ENCODE data around the gene ELAVL1. TPM values are rescaled to one million over a fixed set of nuclear protein-coding genes. Genes with fewer than 3 reads are reported as not detected.

ELAVL1 gene
- total and polyA plus RNA-seq, 2 of the 13 experiments (the other 11 are each of a cell fraction or from before 2014, with no cell fraction given) = 27.9 to 38.4 TPM

DNA sequence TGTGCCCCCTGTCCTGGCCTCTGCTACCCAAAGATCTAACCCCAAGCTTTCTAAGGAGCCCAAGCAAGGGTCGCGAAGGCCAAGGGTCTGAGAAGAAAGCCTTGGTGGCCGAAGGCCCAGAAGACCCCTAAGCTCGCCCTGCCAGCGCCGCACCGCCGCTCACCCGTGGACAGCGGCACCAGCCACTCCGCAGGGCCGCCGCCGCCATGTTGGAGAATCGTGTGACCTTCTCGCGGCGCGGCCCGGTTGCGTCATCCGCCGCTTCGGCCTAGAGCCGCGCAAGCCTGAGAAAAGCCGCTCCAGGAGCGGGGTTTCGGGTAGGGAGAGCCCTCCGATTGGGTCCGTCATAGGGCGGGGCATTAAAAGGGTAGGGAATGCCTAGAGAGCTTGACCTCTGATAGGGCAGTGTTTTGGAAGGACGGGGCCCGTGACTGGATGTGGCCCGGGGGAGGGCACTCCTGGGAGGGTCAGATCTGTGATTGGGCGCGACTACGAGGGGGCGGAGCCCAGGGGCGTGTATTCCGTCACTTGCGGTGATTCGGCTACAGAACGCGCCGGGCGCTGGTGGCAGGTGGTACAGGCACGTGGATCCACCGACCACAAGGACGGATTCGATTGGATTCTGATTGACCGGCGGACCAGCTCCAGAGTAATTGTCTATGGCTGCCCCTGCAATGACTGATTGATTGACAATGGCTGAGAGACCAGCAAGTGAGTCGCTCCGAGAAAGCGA, 61.8 kb downstream of the ELAVL1 start, which contains the start of gene TIMM44:
TSS of gene TIMM44 (minus strand) at position 223 of the 733 bp plus-strand sequence. CDS start at position 208, 15 bp downstream.
- intact Hi-C loops (cut with micrococcal nuclease; ENCODE audit: unreplicated experiment) (loop anchor here (2.0 kb wide), 1 partner anchor 59 kb away; no protein-coding TSS in a partner anchor), in situ Hi-C loops (cut with HindIII; ENCODE audit: extremely low pct_ligation_motif_present, low pct_unique_long_range_greater_than_20kb) (no loop called here)
- DNase-seq (ENCODE audit: low spot score) (peak; percentile 99), ATAC-seq (peak; percentile 98), FAIRE-seq (peak; percentile 98)
- WGBS (ENCODE audit: low lambda C conversion rate) = 1% methylated on average over 33 of the region's 56 CpGs
- Histone ChIP-seq H3K27me3 (ENCODE audit: control insufficient read depth in 1 of 2, insufficient read depth in 2 of 2, low read length in 2 of 2) (peaks cover 0 to 3% of the 10 kb centered on the region in 2 experiments; a peak in 1 of 5 replicates), H3K4me1 (ENCODE audit: insufficient read depth, low read length) (peaks cover 38% of the 10 kb centered on the region), H3K36me3 (replicated peaks in 1 of 2; ENCODE audit: control insufficient read depth in 1 of 2, insufficient read depth in 2 of 2, low read length in 2 of 2) (peaks cover 7 to 26% of the 10 kb centered on the region in 2 experiments; a peak in 4 of 5 replicates), H3K9ac (ENCODE audit: insufficient read depth, low read depth, low read length) (peak within 1 kb of the TSS; percentile 100), H3K4me3 (replicated peaks in 1 of 3; ENCODE audit: insufficient read depth in 1 of 3, low read depth in 2 of 3, low read length in 3 of 3) (peak within 1 kb of the TSS; percentile 65 to 98 (median 91)), H3K79me2 (ENCODE audit: insufficient read depth, low read length) (peaks cover 32% of the 10 kb centered on the region), H3K4me2 (ENCODE audit: low read depth, low read length) (peak within 1 kb of the TSS; percentile 99), H3K27ac (ENCODE audit: extremely low read length, insufficient read depth, low read length) (peak within 1 kb of the TSS; percentile 90), H2AFZ (ENCODE audit: low read length) (no peak within 1 kb of the TSS), H3K9me3 (ENCODE audit: low read length) (no peaks in the 10 kb centered on the region), H4K20me1 (ENCODE audit: insufficient read depth, low read length) (0 out of 2 replicates have a peak, but pooled peaks cover 2% of the 10 kb centered on the region)
- ChIA-PET POLR2A (interaction anchor here (0.7 to 2.8 kb wide), 41 partner anchors 8 to 480 kb away, joined by 3 to 85 read pairs (median 5); partner anchors contain the start of genes CCL25, ELAVL1, LRRC8E and MAP2K7), CTCF (ENCODE audit: low intra/inter-chr PET ratio, low total read pairs) (interaction anchor here (1.6 to 1.8 kb wide), 2 partner anchors 59 to 126 kb away, joined by 3 to 7 read pairs; no protein-coding TSS in a partner anchor)
- BruUV-seq (replicated peaks) = no TSS peak
- TF ChIP-seq ZNF781 (CRISPR knock-in tag; IDR thresholded peaks at IDR 0.05; ENCODE audit: borderline replicate concordance, not compliant biosample characterization) = peak; percentile 90
- TF ChIP-seq ZNF577 (CRISPR knock-in tag; IDR thresholded peaks at IDR 0.05; ENCODE audit: borderline replicate concordance, low read depth) = no peak
- peak; percentile 90 for TF ChIP-seq KLF6 (CRISPR knock-in tag; IDR thresholded peaks at IDR 0.05)
- TF ChIP-seq MYC (CRISPR knock-in tag; IDR thresholded peaks at IDR 0.05; ENCODE audit: borderline replicate concordance) = peak; percentile 96
- TF ChIP-seq NCOA1 (CRISPR knock-in tag; IDR thresholded peaks at IDR 0.05) = no peak
- TF ChIP-seq HNRNPL (IDR thresholded peaks at IDR 0.05; ENCODE audit: low read depth, low read length) = 0 out of 2 replicates have a peak, but pooled peaks have one; percentile 39
- peak; percentile 83; the same call in 1 of the 2 replicates for TF ChIP-seq ZNF230 (CRISPR knock-in tag; IDR thresholded peaks at IDR 0.05)
- TF ChIP-seq ZBTB49 (CRISPR knock-in tag; IDR thresholded peaks at IDR 0.05; ENCODE audit: borderline replicate concordance) = no peak
- no peak for TF ChIP-seq U2AF1 (optimal IDR thresholded peaks at IDR 0.05; ENCODE audit: low read depth, low read length)
- peak; percentile 7; the same call in 1 of the 2 replicates for TF ChIP-seq SOX5 (CRISPR knock-in tag; IDR thresholded peaks at IDR 0.05; ENCODE audit: borderline replicate concordance)
- TF ChIP-seq ATRX (CRISPR knock-in tag; IDR thresholded peaks at IDR 0.05; ENCODE audit: borderline replicate concordance) = no peak
- no peak for TF ChIP-seq ZBTB3 (CRISPR knock-in tag; IDR thresholded peaks at IDR 0.05; ENCODE audit: borderline replicate concordance, low read depth)
- no peak for TF ChIP-seq RELA (CRISPR knock-in tag; IDR thresholded peaks at IDR 0.05)
- TF ChIP-seq YEATS2 (CRISPR knock-in tag; IDR thresholded peaks at IDR 0.05; ENCODE audit: borderline replicate concordance) = peak; percentile 76
- TF ChIP-seq MTERF4 (CRISPR knock-in tag; IDR thresholded peaks at IDR 0.05) = peak; percentile 21; the same call in 1 of the 2 replicates
- TF ChIP-seq RAD21 (CRISPR knock-in tag; IDR thresholded peaks at IDR 0.05) = peak; percentile 59
- no peak for TF ChIP-seq LCORL (IDR thresholded peaks at IDR 0.05)
- peak; percentile 77 for TF ChIP-seq LCORL (CRISPR knock-in tag; IDR thresholded peaks at IDR 0.05)
- TF ChIP-seq ZNF484 (CRISPR knock-in tag; IDR thresholded peaks at IDR 0.05; ENCODE audit: borderline replicate concordance, low read depth) = 0 out of 2 replicates have a peak, but pooled peaks have one; percentile 37
